Caco-2 (cell line): ENCODE data around the gene INHA. TPM values are rescaled to one million over a fixed set of nuclear protein-coding genes. Genes with fewer than 3 reads are reported as not detected.

Experiments
- BruUV-seq: library from RNA; stranded (reverse); fragments of 400-500 nt; replicated peaks from 2 replicates; lab custom pipeline; 2021; lab: Mats Ljungman, UMichigan
- CTCF ChIA-PET: fragments of 300-600 bp; sonication (Branson Sonifier 250); formaldehyde crosslinking; loops from one replicate; lab custom pipeline; 2022; ENCODE audit warnings: antibody characterized with exemption; lab: Charles Lee
- POLR2A ChIA-PET: fragments of 300-600 bp; sonication (Branson Sonifier 250); formaldehyde crosslinking; loops from one replicate; lab custom pipeline; 2022; ENCODE audit warnings: antibody characterized with exemption; lab: Charles Lee
- DNase-seq, 2 experiments: peaks; one replicate each; pipeline versions ENCODE4 v3.0.0 to v3.0.0-alpha.2; 2020 to 2022
- H3K27me3 ChIP-seq: replicated peaks from 2 replicates; pipeline ENCODE4 v1.6.0; 2011; ENCODE audit warnings: low read length; ENCODE audit not compliant: control insufficient read depth, insufficient read depth
- H3K36me3 ChIP-seq: 2 replicates; pipeline ENCODE4 v1.5.1; 2011; ENCODE audit warnings: low read length; ENCODE audit not compliant: control insufficient read depth, insufficient read depth
- H3K4me1 ChIP-seq: fragments of 250-450 bp; sonication (Bioruptor Pico); 2 replicates; pipeline ENCODE4 v1.5.1; 2020; ENCODE audit warnings: mild to moderate bottlenecking
- H3K4me3 ChIP-seq: 2 replicates; pipeline ENCODE4 v1.5.1; 2011; ENCODE audit warnings: low read depth, mild to moderate bottlenecking, control low read depth, low read length
- H3K9me3 ChIP-seq: fragments of 250-450 bp; sonication (Bioruptor Pico); 2 replicates; pipeline ENCODE4 v1.5.1; 2020; ENCODE audit warnings: mild to moderate bottlenecking, moderate library complexity
- H3K27ac Mint-ChIP-seq: one replicate; pipeline ENCODE4 v1.8.0; 2022; ENCODE audit warnings: mixed read lengths; ENCODE audit not compliant: unreplicated experiment
- H3K27me3 Mint-ChIP-seq: one replicate; pipeline ENCODE4 v1.8.0; 2022; ENCODE audit warnings: mixed read lengths; ENCODE audit not compliant: insufficient read depth, unreplicated experiment
- H3K36me3 Mint-ChIP-seq: one replicate; pipeline ENCODE4 v1.8.0; 2022; ENCODE audit warnings: mild to moderate bottlenecking, mixed read lengths; ENCODE audit not compliant: insufficient read depth, unreplicated experiment
- H3K4me1 Mint-ChIP-seq: one replicate; pipeline ENCODE4 v1.8.0; 2022; ENCODE audit warnings: low read depth, mixed read lengths; ENCODE audit not compliant: unreplicated experiment
- H3K4me3 Mint-ChIP-seq: one replicate; pipeline ENCODE4 v1.8.0; 2022; ENCODE audit warnings: mild to moderate bottlenecking, moderate library complexity, mixed read lengths; ENCODE audit not compliant: unreplicated experiment
- H3K9me3 Mint-ChIP-seq: one replicate; pipeline ENCODE4 v1.8.0; 2022; ENCODE audit warnings: mixed read lengths; ENCODE audit not compliant: unreplicated experiment
- CTCF ChIP-seq, 2 experiments: fragments of 200-600 bp in 1 of 2; IDR thresholded peaks; 1 replicate in 1 of 2; 2 replicates in 1 of 2; pipeline versions ENCODE4 v1.5.1 to v1.8.0; 2011 to 2022; ENCODE audit warnings: antibody characterized with exemption in 1 of 2, control low read depth in 1 of 2, inconsistent platforms in 1 of 2, low read depth in 1 of 2, low read length in 1 of 2, mild to moderate bottlenecking in 1 of 2, moderate library complexity in 1 of 2; ENCODE audit not compliant: insufficient read depth in 1 of 2, severe bottlenecking in 1 of 2, unreplicated experiment in 1 of 2
- intact Hi-C: fragments of 100-400 bp; cut with micrococcal nuclease; formaldehyde crosslinking; loops from one replicate; pipeline ENCODE4 v1.10.0; 2022; ENCODE audit not compliant: unreplicated experiment
- total RNA-seq: library from RNA; stranded (reverse); gene quantifications from 2 replicates; pipeline ENCODE4 v1.2.3, GENCODE V29; 2022

Gene INHA
- total RNA-seq, 1 experiment from 2014 or later, result 1.5 TPM

- no peak for DNase-seq
- Mint-ChIP-seq H3K36me3 (no peaks in the 10 kb centered on the region), H3K9me3 (no peaks in the 10 kb centered on the region), H3K4me3 (no peak overlapping the region), H3K27ac (no peak overlapping the region), H3K27me3 (no peaks in the 10 kb centered on the region), H3K4me1 (no peaks in the 10 kb centered on the region)
- no TSS peak for BruUV-seq
- Histone ChIP-seq H3K9me3 (no peaks in the 10 kb centered on the region), H3K27me3 (no peaks in the 10 kb centered on the region), H3K4me3 (no peak overlapping the region), H3K4me1 (no peaks in the 10 kb centered on the region), H3K36me3 (no peaks in the 10 kb centered on the region; the same call in 1 of the 2 replicates)
- intact Hi-C loops, result no loop called here
- CTCF ChIA-PET, result no interaction called here
- no peak for TF ChIP-seq CTCF (IDR thresholded peaks at IDR 0.05; ENCODE audit: insufficient read depth in 1 of 2, low read depth in 1 of 2, low read length in 1 of 2, severe bottlenecking in 1 of 2, unreplicated experiment in 1 of 2)
- POLR2A ChIA-PET, result no interaction called here
Measured at GRCh38 chr2:219613461-219614070, 41.5 kb downstream of the INHA start.

- no peak overlapping the region for H3K27ac Mint-ChIP-seq
- Histone ChIP-seq H3K4me1 (no peaks in the 10 kb centered on the region), H3K36me3 (no peaks in the 10 kb centered on the region; the same call in 1 of the 2 replicates), H3K9me3 (no peaks in the 10 kb centered on the region), H3K4me3 (no peak overlapping the region), H3K27me3 (no peaks in the 10 kb centered on the region)
- no peak overlapping the region for H3K4me3 Mint-ChIP-seq
- no TSS peak for BruUV-seq
- intact Hi-C loops, result no loop called here
- no peaks in the 10 kb centered on the region for H3K27me3 Mint-ChIP-seq
- H3K9me3 Mint-ChIP-seq, result no peaks in the 10 kb centered on the region
- no peaks in the 10 kb centered on the region for H3K4me1 Mint-ChIP-seq
- CTCF ChIA-PET, result no interaction called here
- POLR2A ChIA-PET, result no interaction called here
- no peak for TF ChIP-seq CTCF (IDR thresholded peaks at IDR 0.05; ENCODE audit: insufficient read depth in 1 of 2, low read depth in 1 of 2, low read length in 1 of 2, severe bottlenecking in 1 of 2, unreplicated experiment in 1 of 2)
- no peak for DNase-seq
- H3K36me3 Mint-ChIP-seq, result no peaks in the 10 kb centered on the region
Measured at GRCh38 chr2:219614076-219614860, 42.2 kb downstream of the INHA start.

GRCh38 chr2:219615036-219615435 is 42.9 kb downstream of the INHA start:
- no TSS peak for BruUV-seq
- Mint-ChIP-seq H3K9me3 (no peaks in the 10 kb centered on the region), H3K27me3 (no peaks in the 10 kb centered on the region), H3K27ac (no peak overlapping the region), H3K4me1 (no peaks in the 10 kb centered on the region), H3K4me3 (no peak overlapping the region), H3K36me3 (no peaks in the 10 kb centered on the region)
- no peak for TF ChIP-seq CTCF (IDR thresholded peaks at IDR 0.05; ENCODE audit: insufficient read depth in 1 of 2, low read depth in 1 of 2, low read length in 1 of 2, severe bottlenecking in 1 of 2, unreplicated experiment in 1 of 2)
- intact Hi-C loops, result no loop called here
- H3K9me3 ChIP-seq, result no peaks in the 10 kb centered on the region
- H3K4me1 ChIP-seq, result no peaks in the 10 kb centered on the region
- no peak overlapping the region for H3K4me3 ChIP-seq
- CTCF ChIA-PET, result no interaction called here
- no peak for DNase-seq
- POLR2A ChIA-PET, result no interaction called here
- H3K27me3 ChIP-seq, result no peaks in the 10 kb centered on the region
- no peaks in the 10 kb centered on the region; the same call in 1 of the 2 replicates for H3K36me3 ChIP-seq
